ENCODE data around the gene SMIM23.

- TF ChIP-seq CTCF (IDR thresholded peaks at IDR 0.05) (no peak), POLR2A (IDR thresholded peaks at IDR 0.05) (no peak)
These were observed 21.4 kb upstream of the SMIM23 start for GRCh38 chr5:171764265-171764664.

All from body of pancreas (tissue), 4 donors.